ENCODE data around the gene MCM5.
"Not testable (repeated sequence)": the region's sequence is repeated elsewhere in the genome, so short reads cannot be mapped to it uniquely, and the experiment has no call there.

MCM5 gene

DNA sequence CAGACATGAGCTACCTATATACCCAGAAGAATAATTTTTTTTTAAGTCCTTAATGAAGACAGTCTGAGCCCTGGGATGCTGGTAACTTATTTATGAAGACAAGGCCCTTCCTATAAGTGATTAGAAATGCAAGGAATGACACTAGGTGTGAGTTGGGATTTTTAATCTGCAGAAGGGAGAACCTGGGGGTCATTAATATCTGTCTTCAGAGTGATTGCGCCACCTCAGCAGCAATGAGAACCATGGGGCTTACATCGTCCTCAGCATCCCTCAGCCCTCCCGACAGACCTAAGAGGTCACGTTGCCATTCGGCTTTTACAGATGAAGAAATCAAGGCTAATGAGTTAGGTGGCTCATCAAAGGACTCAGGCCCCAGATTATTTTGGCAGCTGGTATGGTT is 55.6 kb downstream of the MCM5 start:
- DNase-seq: no peak

DNA sequence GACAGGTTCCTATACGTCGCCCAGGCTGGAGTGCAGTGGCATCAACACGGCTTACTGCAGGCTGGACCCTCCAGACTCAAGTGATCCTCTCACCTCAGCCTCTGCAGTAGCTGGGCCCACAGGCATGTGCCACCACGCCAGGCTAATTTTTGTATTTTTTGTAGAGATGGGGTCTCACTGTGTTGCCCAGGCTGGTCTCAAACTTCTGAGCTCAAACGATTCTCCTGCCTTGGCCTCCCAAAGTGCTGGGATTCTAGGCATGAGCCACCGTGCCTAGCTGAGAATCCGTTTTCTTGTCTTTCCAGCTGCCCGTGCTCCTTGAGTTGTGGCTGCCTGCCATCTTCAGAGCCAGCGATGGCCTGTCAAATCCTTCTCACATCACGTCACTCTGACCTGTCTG is 56.8 kb downstream of the MCM5 start:
- DNase-seq: no peak

DNA sequence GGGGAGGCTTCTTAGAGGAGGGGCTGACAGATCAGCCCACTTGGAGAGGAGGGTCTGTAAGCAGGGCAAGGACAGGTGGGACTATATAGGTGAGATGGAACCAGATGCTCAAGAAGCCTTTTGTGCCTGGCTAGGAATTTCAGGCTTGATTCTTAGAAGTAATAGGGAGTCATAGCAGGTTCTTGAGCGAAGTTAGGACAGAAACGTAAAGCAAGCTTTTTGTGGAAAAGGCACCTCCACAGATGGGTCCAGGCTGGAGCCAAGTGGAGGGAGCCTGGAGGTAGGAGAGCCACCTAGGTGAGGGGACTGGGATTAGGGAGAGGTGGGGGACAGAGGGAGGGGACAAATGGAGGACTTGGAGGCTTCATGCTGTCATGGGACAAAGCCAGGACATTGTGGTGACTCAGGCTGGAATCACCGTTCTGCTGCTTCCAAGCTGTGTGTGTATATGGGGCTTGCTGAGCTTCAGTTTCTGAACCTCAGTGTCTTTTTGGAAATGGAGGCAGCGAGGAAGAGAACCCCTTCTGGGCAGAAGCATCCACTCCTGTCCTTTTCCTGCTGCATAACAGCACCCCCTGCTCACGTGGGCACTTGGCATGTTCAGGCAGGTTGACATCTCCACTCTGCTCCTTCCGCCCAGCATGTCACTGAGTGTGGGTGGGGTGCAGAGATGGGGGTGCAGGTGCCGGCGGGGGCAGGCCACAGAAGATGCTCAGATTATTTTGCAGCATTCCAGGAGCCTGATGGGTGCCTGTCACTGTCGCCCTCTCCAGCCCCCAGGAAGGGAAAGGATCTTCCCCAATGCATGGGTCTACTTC is 58.0 kb downstream of the MCM5 start:
- DNase-seq: no peak

DNA sequence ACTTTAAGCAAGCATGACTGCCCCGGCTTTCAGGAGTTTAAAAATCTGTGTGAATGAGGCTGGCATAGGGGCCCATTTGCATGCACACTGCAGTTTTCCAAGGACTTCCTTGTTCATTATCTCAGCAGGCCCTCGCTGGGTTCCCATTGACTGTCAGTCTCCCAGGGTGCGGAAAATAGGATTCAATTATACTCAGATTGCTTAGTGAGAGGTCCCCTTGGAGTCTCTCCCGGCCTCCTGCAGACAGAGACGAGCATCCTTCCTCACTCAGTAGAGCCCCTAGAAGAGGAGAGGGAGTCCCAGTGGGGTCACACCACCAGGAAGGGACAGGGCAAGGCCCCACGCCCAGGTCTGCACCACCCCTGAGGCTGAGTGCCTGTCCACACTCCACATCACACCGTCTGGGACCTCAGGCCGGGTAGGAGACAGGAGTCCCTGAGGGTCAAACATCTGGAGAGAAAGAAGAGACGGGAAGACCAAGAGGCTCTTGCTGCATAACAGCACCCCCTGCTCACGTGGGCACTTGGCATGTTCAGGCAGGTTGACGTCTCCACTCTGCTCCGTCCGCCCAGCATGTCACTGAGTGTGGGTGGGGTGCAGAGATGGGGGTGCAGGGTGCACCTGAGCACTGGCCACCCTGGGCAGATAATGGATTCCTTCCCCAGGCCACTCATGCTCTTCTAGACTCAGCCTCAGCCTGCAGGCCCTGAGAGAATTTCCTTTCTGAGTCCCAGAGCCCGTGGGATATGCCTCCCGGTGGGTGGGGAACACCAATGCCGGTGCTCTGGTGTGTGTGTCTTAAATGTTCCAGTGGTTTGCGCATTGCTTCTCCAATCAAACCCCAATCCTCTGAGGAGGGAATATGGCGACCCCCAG is 58.8 kb downstream of the MCM5 start:
- no peak for DNase-seq

DNA sequence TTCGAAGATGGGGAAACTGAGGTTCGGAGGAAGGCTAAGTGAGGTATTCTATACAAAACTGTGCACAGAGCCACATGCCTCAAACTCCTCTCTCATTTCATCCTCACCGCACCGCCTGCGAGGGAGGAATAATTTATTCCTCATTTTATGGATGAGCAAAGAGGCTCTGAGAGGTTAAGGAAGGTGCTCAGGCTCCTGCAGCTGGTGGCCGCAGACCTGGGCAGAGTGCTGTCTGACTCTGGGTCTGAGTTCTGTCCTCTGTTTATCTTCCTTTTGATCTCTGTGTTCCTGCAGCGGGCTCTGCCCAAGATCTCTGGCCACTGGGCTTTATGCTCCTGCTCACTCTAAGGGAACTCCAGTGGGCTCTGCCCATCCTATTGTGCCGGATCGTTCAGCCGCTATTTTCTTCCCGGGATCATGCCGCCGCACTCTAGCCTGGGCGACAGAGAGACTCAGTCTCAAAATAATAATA is 59.5 kb downstream of the MCM5 start:
- DNase-seq: no peak

DNA sequence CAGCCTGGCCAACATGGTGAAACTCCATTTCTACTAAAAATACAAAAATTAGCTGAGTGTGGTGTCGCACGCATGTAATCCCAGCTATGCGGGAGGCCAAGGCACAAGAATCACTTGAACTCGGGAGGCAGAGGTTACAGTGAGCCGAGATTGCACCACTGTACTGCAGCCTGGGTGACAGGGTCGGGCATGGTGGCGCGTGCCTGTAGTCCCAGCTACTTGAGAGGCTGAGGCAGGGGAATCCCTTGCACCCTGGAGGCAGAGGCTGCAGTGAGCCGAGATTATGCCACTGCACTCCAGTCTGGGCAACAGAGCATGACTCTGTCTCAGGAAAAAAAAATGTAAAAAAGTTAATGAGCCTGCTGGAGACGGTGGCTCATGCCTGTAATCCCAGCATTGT is 60.0 kb downstream of the MCM5 start:
- DNase-seq: not testable (repeated sequence)

DNA sequence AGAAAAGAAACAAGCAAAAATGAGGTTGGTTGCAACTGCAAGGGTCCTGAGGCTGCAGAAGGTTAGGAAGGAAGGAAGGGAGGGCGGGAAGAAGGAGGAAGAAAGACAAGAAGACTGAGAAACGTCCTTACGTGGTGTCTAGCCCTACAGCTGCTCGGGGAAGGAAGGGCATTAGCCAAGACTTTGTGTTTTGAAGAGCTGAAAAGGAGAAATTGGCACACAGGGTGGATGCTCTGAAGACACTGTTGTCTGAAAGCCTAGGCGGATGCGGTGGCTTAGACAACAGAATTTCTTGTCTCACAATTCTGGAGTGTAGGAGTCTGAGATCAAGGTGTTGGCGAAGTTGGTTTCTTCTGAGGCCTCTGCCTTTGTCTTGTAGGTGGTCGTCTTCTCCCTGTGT is 60.7 kb downstream of the MCM5 start:
- DNase-seq: no peak

DNA sequence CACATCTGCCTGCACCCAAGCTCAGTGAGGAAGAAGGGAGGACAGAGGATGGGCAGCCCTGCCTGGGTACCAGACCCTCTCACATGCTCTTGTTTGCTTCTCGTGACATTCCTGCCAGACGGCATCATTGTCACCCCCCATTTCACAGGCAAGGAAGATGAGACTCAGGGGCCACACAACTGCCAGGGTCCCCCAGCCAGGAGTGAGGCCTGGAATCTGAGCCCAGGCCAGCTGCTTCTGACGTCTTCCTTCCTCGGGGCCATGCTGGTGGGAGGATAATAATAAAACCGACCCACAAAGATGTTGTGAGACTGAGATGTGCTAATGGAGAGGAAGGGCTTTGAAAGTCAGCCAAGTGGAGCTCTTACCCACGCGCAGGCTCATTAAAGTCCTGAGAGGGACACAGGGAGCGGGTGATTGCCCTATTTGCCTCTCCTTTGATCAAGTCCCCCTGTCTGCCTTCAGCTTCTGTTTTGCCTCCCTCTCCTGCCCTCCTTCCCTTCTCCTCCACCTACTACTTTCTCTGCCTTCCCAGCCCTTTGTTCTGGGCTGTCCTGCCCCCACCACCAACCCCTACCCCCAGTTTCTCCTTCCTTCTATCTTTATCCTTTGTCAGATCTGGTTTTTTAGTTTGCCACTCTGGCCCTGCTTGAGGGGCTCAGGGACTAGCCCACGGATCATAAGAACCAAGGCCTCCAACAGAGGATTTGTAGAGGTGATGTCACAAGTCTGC is 62.7 kb downstream of the MCM5 start:
- DNase-seq: no peak

DNA sequence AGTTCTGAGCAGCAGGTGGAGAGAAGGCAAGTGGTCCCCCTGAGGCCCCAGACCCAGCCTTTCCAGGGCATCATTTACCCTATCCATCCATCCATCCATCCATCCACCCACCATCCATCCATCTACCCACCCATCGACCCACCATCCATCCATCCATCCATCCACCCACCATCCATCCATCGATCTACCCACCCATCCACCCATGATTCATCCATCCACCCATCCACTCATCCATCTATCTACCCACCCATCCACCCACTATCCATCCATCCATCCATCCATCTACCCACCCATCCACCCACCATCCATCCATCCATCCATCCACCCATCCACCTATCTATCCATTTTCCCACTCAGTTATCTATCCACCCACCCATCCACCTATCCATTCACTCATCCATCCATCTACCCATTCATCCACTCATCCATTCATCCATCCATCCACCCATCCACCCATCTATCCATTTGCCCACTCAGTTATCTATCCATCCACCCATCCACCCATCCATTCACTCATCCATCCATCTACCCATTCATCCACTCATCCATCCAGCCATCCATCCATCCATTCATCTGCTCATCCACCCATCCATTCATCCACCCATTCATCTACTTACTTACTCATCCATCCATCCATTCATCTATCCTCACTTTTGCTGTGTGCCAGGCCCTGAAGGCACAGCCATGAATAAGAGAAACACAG is 63.4 kb downstream of the MCM5 start:
- no peak for DNase-seq

DNA sequence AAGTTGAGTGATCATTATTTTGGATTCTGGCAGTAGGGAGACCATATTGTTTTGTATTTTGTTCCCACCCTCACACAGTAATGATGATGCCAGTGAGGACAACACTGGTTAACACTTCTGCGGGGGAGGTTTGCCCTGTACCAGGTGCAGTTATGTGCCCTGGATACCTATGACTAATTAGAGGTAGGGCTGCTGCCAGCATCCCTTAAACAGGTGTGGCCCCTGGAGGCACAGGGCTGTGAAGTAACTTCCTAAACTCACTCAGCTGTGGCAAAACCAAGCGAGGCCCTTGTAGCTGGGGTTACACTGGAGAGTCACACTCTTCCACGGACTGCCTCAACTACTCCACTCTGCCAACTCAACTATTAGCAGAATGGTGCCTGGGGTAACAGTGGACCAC is 64.5 kb downstream of the MCM5 start:
- no peak for DNase-seq

DNA sequence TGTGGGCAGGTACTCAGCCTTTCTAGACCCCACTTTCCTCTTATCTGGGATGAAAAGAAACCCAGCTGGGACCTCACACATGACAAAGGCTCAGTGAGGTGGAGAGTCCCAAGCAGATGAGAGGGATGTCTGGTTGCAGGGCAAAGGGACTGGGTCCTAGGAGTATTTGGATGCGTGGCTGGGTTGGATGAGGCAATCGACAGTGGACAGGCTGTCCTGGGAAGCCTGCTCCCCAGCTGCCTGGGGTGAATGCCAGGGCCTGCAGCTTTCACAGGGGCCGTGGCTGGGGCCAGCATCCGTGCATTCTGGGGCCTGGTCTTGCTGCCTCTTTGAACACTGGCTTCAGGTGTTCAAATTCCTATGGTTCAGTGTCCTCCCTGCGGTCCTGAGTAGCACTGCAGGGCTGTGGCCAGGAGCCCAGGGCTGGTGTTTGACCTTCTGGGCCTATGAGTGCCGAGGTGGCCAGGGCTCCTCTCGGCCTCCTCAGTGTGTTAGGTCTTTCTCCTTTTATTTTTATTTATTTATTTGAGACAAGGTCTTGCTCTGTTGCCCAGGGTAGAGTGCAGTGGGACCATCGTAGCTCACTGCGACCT is 65.3 kb downstream of the MCM5 start:
- no peak for DNase-seq

DNA sequence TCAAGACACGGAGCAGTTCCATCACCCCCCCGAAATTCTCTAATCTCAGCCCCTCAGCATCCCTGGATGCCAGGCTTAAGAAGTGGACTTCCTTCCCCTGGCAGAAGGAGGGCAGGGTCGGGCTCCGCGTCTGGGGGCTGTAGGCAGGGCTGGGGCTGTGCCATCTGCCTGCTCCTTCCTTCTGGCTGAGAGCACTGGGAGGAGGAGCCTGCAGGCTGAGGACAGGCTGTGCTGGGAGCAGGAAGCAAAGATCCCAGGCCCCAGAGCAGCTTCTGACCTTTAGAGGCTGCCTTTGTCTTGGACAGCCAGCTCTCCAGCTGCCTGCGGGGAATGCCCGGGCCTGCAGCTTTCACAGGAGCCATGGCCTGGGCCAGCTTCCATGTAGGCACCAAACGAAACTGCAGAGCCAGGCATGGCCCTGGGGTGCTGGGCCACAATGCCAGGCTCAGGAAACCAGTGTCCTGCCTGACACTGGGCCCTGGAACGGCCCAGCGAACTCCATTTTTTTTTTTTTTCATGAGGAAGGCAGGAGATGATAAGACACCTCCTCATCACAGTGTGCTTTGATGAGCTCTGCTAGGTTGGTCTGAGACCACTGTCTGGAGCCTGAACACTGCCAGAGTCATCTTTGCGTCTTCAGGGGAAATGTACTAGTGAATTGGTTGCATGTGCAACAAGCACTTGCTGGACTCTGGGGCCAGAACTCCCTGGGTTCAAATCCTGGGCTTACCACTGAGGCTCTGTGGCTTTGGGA is 67.9 kb downstream of the MCM5 start:
- peak; percentile 81 for DNase-seq

DNA sequence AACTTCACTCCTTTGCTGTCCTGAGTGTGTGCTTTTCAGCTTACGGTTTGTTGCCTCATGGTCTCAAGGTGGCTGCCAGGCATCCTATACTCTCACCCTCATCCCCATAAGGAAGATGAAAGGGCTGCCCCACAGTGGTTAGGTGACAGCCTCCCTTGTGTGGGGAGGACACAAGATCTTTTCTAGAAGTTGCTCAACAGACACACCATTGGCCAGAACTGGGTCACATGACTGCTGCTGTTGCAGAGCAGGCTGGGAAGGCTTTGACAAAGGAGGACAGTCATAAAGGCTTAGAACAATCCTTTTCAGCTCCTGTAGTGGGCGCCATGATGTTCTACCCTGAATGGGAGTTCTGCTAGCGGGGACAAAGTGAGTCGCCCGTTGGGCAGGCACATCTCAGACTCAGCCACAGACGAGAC is 71.0 kb downstream of the MCM5 start:
- DNase-seq: no peak

DNA sequence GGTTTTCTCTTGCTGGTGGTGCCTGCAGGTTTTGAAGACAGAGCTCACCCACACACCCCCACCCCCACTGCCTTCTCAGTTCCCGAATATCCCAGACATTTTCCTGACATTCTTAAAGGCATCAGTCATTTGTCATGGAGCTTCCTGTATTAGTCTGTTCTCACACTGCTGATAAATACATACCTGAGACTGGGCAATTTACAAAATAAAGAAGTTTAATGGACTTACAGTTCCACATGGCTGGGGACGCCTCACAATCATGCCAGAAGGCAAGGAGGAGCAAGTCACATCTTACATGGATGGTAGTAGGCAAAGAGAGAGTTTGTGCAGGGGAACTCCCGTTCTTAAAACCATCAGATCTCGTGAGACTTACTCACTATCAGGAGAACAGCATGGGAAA is 71.6 kb downstream of the MCM5 start:
- not testable (repeated sequence) for DNase-seq

DNA sequence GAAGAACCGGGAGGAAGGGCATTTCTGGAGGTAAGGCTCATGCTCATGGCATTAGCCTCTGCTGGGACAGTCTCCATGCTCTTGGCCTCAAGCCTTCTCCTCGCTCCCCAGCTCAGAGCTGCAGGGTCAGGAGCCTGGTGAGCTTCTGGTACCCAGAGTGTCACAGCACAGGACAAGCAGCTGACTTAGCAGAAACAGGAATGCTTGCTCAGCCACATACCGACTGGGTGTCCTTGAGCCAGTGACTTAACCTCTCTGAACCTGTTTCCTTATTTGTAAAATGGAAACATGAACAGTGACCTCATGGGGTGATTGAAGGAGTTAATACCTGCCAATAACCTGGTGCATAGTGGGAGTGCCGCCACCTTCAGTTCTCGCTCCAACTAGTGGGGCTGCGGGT is 72.5 kb downstream of the MCM5 start:
- DNase-seq: no peak

DNA sequence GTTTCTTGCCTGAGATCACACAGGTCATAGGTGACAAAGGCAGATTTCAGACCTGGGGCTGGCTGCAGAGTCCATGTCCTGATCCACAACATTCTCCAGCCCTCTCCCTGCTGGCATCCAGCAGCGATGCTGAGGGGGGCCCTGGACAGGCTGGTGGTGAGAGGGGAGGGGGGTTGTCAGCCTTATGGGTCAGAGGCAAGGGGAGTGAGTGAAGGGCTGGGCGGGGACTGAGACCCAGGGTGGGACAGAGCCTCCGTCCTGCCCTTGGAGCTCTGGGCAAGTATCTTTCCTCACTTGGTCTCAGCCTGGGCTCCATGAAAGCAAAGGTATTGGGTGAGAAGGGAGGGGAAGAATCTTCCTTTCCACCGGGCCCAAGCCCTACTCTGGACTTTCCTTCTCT is 74.0 kb downstream of the MCM5 start:
- no peak for DNase-seq
